Fibroblast of villous mesenchyme (primary cell): ENCODE results near the gene RABGGTB. TPM values are rescaled to one million over a fixed set of nuclear protein-coding genes. Genes with fewer than 3 reads are reported as not detected.

Experiments
- DNase-seq: peaks from one replicate; pipeline ENCODE4 v3.0.0-alpha.2; 2010; ENCODE audit warnings: low read depth
- H3K4me3 ChIP-seq: 2 replicates; pipeline ENCODE4 v1.5.1; 2011; ENCODE audit warnings: low read depth, mild to moderate bottlenecking, low read length
- CTCF ChIP-seq: IDR thresholded peaks from 2 replicates; pipeline ENCODE4 v1.5.1; 2012; ENCODE audit warnings: low read depth, mild to moderate bottlenecking, low read length; ENCODE audit not compliant: insufficient read depth
- total RNA-seq: library from RNA; depleted of rRNA; stranded (reverse); fragments of >200 nt; gene quantifications from 2 replicates; pipeline ENCODE4 v1.2.3, GENCODE V29; 2012

RABGGTB gene
- total RNA-seq, 1 donor = 91.5 TPM

DNA sequence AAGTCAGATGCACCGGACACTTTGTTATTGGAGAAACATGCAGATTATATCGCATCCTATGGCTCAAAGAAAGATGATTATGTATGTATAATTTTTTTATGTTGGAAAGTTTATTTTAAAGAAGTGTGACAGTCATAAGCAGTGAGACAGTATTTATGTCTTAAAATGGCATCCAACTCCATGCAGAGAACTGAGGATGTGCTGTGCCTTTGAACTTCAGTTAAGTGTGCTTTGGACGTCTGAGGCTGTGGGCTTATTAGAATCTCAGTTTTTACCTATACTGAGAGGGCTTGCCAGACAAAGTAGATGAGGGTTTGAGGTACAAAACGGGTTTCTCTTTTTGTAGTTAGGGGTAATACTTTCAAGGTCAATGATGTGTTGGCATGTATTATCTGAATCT is 1.5 kb downstream of the RABGGTB start:
- no peak for TF ChIP-seq CTCF
- peak overlapping the region; percentile 88 for H3K4me3 ChIP-seq
- DNase-seq = no peak

DNA sequence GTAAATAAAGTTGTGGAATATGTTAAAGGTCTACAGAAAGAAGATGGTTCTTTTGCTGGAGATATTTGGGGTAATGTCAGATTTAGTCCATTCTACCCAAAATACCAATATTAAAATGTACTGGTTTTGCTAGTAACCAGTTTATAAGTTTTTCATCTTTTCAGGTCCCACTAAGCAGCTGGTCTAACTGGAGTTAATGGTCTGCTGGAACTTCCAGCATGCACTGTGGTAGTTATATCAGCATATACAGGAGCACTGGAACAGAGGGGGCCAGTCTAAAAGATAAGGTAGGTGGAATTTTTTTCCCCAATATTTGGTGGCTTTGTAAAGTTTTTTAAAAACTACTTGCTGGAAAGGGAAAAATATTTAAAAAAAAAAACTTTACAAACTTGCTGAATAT is 3.9 kb downstream of the RABGGTB start:
- H3K4me3 ChIP-seq = peak overlapping the region; percentile 4
- DNase-seq = no peak
- no peak for TF ChIP-seq CTCF

GRCh38 chr1:75791022-75791421 is 5.0 kb downstream of the RABGGTB start:
- peak; percentile 51 for DNase-seq
- TF ChIP-seq CTCF = no peak
- H3K4me3 ChIP-seq = peak overlapping the region; percentile 1

DNA sequence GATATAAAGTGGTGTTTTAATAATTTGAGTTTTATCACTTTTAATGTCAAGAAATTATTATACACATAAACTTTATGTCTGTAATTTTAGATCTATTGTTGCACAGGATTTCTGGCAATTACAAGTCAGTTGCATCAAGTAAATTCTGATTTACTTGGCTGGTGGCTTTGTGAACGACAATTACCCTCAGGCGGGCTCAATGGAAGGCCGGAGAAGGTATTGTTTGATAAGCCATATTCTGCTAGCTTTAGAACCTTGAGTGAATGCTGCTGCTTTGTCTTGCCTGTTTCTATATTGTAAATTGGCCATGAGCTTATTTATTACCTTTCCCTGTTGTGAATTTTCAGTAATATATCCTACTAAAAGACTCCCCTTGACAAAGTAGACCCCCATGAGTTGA is 6.0 kb downstream of the RABGGTB start:
- no peak for DNase-seq
- H3K4me3 ChIP-seq = no peak overlapping the region
- no peak for TF ChIP-seq CTCF

DNA sequence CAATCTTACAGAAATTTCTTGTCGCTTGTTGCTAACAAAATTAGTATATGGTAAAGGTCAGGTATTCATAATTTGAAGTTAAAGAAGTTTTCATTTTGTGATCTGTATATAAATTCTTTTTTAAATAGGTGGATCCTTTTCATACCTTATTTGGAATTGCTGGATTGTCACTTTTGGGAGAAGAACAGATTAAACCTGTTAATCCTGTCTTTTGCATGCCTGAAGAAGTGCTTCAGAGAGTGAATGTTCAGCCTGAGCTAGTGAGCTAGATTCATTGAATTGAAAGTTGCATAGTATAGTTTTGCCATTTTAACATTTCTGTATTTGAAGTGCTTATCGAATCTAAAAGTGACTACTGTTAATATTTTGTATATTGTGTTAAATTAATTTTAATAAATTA is 8.3 kb downstream of the RABGGTB start:
- TF ChIP-seq CTCF = no peak

DNA sequence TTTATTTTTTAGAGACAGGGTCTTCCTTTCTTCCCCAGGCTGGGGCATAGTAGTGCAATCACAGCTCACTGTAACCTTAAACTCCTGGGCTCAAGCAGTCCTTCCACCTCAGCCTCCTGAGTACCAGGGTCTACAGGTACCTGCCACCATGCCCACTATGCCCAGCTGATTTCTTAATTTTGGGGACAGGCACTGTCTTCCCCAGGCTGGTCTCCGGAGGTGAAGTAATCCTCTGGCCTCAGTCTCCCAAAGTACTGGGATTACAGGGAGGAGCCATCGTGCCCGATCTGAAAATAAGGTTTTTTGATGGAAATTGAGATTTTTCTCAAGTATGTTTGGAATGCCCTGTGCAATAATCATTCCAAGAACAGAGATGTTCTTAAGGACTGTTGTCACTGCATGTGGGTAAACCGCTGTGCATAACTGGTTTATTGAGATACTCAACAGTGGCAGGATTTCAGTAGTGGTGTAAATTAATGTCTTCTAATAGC is 9.7 kb downstream of the RABGGTB start:
- no peak overlapping the region for H3K4me3 ChIP-seq
- TF ChIP-seq CTCF = no peak
- no peak for DNase-seq

More for the DNA sequence above, 8.3 kb downstream of the RABGGTB start:
- no peak for DNase-seq
- H3K4me3 ChIP-seq = no peak overlapping the region
